ENCODE data around the gene ARFIP2. TPM values are rescaled to one million over a fixed set of nuclear protein-coding genes. Genes with fewer than 3 reads are reported as not detected.

ARFIP2 gene, protein sequence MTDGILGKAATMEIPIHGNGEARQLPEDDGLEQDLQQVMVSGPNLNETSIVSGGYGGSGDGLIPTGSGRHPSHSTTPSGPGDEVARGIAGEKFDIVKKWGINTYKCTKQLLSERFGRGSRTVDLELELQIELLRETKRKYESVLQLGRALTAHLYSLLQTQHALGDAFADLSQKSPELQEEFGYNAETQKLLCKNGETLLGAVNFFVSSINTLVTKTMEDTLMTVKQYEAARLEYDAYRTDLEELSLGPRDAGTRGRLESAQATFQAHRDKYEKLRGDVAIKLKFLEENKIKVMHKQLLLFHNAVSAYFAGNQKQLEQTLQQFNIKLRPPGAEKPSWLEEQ
- total RNA-seq = 100 to 1,000 TPM in 2 of 4 donors, 10 to 100 TPM in 2; 86.7 to 124 (median 96.2) TPM

DNA sequence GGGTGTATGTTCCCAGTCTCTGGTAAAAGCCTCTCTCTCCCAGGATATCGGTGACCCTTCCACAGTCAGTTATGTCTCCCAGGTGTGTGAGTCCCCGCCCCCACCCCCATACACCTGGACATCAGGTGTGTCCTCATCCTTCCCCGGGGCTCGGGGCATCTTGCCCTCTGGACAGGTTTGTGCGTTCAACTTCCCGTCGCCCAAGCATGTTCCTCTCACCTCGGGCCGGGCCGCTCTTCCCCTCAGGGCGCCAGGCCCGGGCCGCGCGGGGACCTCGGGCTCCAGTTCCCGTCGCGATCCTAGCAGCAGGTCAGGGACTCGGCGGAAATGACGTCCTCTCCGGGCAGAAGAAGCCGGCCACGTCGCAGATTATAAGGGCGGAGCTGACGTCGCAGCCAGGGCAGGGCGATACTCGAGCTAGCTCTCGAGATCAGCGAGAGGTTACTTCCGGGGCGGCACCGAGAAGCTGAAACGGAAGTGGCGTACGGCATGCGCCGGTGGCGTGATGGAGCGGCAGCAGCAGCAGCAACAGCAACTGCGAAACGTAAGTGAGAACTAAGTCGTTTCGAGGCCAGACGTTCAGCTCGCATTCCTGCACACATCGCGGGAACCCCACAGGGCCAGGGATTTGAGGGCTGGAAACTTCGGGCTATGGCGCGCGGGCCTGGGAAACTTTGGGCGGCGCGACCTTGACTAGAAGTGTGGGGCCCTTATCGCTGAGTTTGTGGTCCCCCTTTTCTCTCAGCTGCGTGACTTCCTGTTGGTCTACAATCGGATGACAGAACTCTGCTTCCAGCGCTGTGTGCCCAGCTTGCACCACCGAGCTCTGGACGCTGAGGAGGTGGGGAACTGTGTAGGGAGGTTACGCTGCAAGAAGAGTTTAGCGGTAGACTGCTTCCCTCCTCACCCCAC is at the start of gene ARFIP2, which contains the start of gene TIMM10B:
TSS of gene ARFIP2 (minus strand) at position 320 of the 912 bp plus-strand sequence. CDS start 910 bp downstream, outside the sequence.
TSS of gene TIMM10B (plus strand) at position 490 of the 912 bp plus-strand sequence. CDS start at position 506, 16 bp downstream.
- Histone ChIP-seq H3K4me3 (replicated peaks in 1 of 3) (peak within 1 kb of the TSS; percentile 44 to 74 (median 60)), H3K27ac (peak within 1 kb of the TSS; percentile 67 to 92 (median 67)), H3K27me3 (no peaks in the 10 kb centered on the region), H3K36me3 (peaks cover 15 to 23% of the 10 kb centered on the region in 2 donors), H3K9me3 (no peaks in the 10 kb centered on the region), H3K4me1 (peaks cover 15 to 19% of the 10 kb centered on the region in 2 donors)
- DNase-seq = peak; percentile 98 to 99
- intact Hi-C loops (cut with DNase I) = loop anchor here (5.0 kb wide), 1 partner anchor 136 kb away; the partner anchor contains the start of gene TPP1
- peak; percentile 64 to 92 for TF ChIP-seq POLR2A (IDR thresholded peaks at IDR 0.05)
- TF ChIP-seq CTCF (IDR thresholded peaks at IDR 0.05) = no peak
- 0 to 1% methylated on average over 37 to 38 of the region's 66 CpGs for WGBS, 2 donors

DNA sequence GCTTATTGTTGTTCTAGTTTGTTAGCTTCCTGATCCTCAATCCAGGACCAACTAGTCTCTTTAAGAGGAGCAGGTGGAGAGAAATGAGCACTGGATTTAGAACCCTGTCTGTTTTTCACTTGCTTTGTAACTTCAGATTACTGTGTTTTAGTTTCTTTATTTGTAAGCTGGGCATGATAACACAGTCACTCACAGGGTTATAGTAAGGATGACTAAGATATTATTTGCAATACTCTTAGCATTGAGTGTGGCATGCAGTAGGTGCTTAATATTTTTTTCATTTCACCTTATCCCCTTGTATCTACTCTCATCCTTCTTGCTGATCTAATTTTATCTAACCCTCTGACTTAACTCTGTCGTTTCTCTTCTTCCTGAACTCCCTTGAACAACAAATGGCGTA is 49.7 kb upstream of the ARFIP2 start:
- WGBS, 2 donors = 92 to 95% methylated on average over 2 of the region's 2 CpGs
- DNase-seq = no peak
- H3K36me3 ChIP-seq = no peaks in the 10 kb centered on the region

DNA sequence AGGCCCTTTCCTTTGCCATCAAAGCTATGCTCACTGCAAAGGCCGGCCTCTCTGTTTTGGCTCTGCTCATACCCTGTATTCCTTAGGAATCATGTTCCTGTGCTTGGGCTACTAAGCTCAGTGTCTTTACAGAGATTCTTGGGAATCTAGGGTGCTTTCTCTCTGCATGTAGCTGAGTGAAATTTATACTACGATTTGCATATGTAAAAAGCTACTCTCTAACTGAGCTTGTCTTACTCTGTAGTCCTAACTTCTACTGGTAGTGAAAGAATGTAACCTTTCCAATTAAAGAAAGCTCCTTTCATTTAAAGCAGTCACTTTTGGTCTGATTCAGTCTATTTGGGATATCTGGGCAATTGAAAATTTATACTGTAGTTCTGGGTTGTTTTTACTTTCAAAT is 48.1 kb upstream of the ARFIP2 start:
- intact Hi-C loops (cut with DNase I) = no loop called here
- Histone ChIP-seq H3K9me3 (no peaks in the 10 kb centered on the region), H3K4me3 (replicated peaks in 1 of 3) (no peak overlapping the region), H3K27me3 (no peaks in the 10 kb centered on the region), H3K4me1 (no peaks in the 10 kb centered on the region), H3K27ac (no peak overlapping the region), H3K36me3 (no peaks in the 10 kb centered on the region)
- TF ChIP-seq POLR2A (IDR thresholded peaks at IDR 0.05) (no peak), CTCF (IDR thresholded peaks at IDR 0.05) (no peak)
- 86 to 93% methylated on average over 2 of the region's 2 CpGs for WGBS, 2 donors
- no peak for DNase-seq

More for the DNA sequence above, 49.7 kb upstream of the ARFIP2 start:
- TF ChIP-seq POLR2A (IDR thresholded peaks at IDR 0.05) (no peak), CTCF (IDR thresholded peaks at IDR 0.05) (no peak)
- Histone ChIP-seq H3K27ac (no peak overlapping the region), H3K27me3 (no peaks in the 10 kb centered on the region), H3K4me3 (replicated peaks in 1 of 3) (no peak overlapping the region), H3K4me1 (no peaks in the 10 kb centered on the region), H3K9me3 (no peaks in the 10 kb centered on the region)
- intact Hi-C loops (cut with DNase I) = loop anchor here (5.0 to 10.0 kb wide), 2 partner anchors 86 to 174 kb away; partner anchors contain the start of gene TPP1

DNA sequence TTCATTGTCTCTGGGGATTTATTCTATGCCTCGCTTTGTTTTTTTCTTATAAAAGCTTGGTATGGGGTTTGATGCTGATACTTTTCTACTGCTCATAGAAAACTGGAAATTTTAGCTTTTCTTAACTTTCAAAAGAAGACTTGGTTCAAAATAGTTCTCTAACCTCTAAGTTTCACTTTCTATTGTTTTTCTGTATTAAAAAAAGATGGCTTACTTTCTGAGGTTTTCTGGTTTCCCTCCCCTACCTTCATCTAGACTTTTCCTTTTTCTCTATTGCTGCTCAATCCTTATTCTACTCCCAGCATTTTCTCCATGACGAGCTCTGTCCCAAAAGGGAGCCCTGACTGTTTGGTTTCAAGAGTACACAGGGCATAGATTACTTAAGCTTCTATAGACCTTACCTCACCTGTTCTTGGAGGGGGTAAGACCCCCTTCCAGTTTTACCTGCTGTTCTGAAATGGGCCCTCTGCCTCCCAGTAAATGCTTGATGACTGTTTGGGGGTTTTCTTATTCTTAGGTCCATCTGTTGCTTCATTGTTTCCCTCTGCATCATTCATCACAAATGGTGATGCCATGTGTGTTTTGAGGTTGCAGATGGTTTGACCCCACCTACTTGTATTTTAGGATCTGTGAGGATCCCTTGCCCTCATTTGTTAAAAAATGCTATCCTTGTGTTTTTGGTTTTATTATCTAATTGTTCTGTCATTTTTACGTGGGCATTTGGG is 45.4 kb upstream of the ARFIP2 start:
- Histone ChIP-seq H3K9me3 (no peaks in the 10 kb centered on the region), H3K27me3 (no peaks in the 10 kb centered on the region), H3K27ac (no peak overlapping the region), H3K4me3 (replicated peaks in 1 of 3) (no peak overlapping the region), H3K4me1 (no peaks in the 10 kb centered on the region), H3K36me3 (no peaks in the 10 kb centered on the region)
- TF ChIP-seq CTCF (IDR thresholded peaks at IDR 0.05) = no peak
- TF ChIP-seq POLR2A (IDR thresholded peaks at IDR 0.05) = no peak
- WGBS, 2 donors = 90 to 94% methylated on average over 3 of the region's 3 CpGs
- DNase-seq = no peak
- intact Hi-C loops (cut with DNase I) = no loop called here

Data from thyroid gland (tissue), 4 donors.